ENCODE measurements around the gene NXPH4. TPM values are rescaled to one million over a fixed set of nuclear protein-coding genes. Genes with fewer than 3 reads are reported as not detected.

Gene NXPH4
- total RNA-seq, 1 experiment from 2014 or later: 20.0 TPM

DNA sequence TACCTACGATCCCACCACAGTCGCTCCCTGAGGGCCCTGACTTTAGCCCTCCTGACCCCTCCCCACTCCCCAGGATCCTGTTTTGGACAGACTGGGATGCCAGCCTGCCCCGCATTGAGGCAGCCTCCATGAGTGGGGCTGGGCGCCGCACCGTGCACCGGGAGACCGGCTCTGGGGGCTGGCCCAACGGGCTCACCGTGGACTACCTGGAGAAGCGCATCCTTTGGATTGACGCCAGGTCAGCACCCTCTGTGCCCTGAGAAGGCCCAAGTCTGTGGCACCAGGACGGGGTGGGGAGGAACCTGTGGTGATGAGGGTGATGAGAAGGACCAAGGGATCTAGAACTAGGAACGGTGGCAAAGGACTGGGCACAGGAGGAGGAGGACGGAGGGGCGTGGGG is 39.2 kb upstream of the NXPH4 start (continued):
- no peak for TF ChIP-seq JUND (IDR thresholded peaks at IDR 0.05)
- no peak for TF ChIP-seq EZH2phosphoT487 (IDR thresholded peaks at IDR 0.05; ENCODE audit: borderline replicate concordance)
- TF ChIP-seq, protein P1, sequence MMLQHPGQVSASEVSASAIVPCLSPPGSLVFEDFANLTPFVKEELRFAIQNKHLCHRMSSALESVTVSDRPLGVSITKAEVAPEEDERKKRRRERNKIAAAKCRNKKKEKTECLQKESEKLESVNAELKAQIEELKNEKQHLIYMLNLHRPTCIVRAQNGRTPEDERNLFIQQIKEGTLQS (IDR thresholded peaks at IDR 0.05): no peak
- no peak for TF ChIP-seq EGR1 (IDR thresholded peaks at IDR 0.05; ENCODE audit: low read depth)
- no peak for TF ChIP-seq CEBPB (IDR thresholded peaks at IDR 0.05; ENCODE audit: low read depth)
- TF ChIP-seq TCF7L2 (IDR thresholded peaks at IDR 0.05; ENCODE audit: borderline replicate concordance, extremely low read depth, insufficient read depth, insufficient read length): no peak

DNA sequence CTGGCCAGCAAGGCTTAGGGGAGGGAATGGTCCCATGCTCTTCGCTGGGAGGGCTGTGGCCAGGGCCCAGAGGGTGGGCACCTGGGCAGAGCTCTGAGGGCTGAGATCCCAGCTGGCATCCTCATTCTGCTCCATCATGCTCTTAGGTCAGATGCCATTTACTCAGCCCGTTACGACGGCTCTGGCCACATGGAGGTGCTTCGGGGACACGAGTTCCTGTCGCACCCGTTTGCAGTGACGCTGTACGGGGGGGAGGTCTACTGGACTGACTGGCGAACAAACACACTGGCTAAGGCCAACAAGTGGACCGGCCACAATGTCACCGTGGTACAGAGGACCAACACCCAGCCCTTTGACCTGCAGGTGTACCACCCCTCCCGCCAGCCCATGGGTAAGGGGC is 38.4 kb upstream of the NXPH4 start:
- no peak for ATAC-seq
- no peaks in the 10 kb centered on the region for H3K9me3 ChIP-seq (ENCODE audit: control insufficient read depth in 1 of 2, insufficient read depth in 1 of 2, low read depth in 1 of 2, low read length in 2 of 2)
- H3K79me2 ChIP-seq (ENCODE audit: insufficient read depth, low read length): no peaks in the 10 kb centered on the region
- CTCF ChIA-PET: no interaction called here
- no peak overlapping the region for H2AFZ ChIP-seq (ENCODE audit: low read depth, low read length, poor library complexity, severe bottlenecking)
- no peaks in the 10 kb centered on the region for H4K20me1 ChIP-seq (ENCODE audit: insufficient read depth)
- no peak overlapping the region for H3K27ac ChIP-seq (ENCODE audit: low read depth, low read length)
- no peak overlapping the region for H3K4me2 ChIP-seq (ENCODE audit: low read length)
- H3K36me3 ChIP-seq (ENCODE audit: control insufficient read depth in 1 of 2, insufficient read depth in 2 of 2, low read length in 2 of 2): no peaks in the 10 kb centered on the region; a peak in 1 of 4 replicates
- no TSS peak for BruUV-seq (replicated peaks)
- no peak for TF ChIP-seq ZFX (IDR thresholded peaks at IDR 0.05)
- no peak for TF ChIP-seq EZH2 (IDR thresholded peaks at IDR 0.05)
- TF ChIP-seq, protein P2, sequence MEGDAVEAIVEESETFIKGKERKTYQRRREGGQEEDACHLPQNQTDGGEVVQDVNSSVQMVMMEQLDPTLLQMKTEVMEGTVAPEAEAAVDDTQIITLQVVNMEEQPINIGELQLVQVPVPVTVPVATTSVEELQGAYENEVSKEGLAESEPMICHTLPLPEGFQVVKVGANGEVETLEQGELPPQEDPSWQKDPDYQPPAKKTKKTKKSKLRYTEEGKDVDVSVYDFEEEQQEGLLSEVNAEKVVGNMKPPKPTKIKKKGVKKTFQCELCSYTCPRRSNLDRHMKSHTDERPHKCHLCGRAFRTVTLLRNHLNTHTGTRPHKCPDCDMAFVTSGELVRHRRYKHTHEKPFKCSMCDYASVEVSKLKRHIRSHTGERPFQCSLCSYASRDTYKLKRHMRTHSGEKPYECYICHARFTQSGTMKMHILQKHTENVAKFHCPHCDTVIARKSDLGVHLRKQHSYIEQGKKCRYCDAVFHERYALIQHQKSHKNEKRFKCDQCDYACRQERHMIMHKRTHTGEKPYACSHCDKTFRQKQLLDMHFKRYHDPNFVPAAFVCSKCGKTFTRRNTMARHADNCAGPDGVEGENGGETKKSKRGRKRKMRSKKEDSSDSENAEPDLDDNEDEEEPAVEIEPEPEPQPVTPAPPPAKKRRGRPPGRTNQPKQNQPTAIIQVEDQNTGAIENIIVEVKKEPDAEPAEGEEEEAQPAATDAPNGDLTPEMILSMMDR (IDR thresholded peaks at IDR 0.05 in 2 of 3, conservative IDR thresholded peaks at IDR 0.05 in 1 of 3; ENCODE audit: borderline replicate concordance in 1 of 3, insufficient read depth in 1 of 3, low read depth in 2 of 3, low read length in 2 of 3): no peak
- no peak for TF ChIP-seq ZNF274 (IDR thresholded peaks at IDR 0.05; ENCODE audit: low read depth, low read length)
- no peak for TF ChIP-seq CEBPB (IDR thresholded peaks at IDR 0.05; ENCODE audit: low read depth)
- no peak for TF ChIP-seq SIN3A (IDR thresholded peaks at IDR 0.05; ENCODE audit: low read depth)
- TF ChIP-seq SP1 (IDR thresholded peaks at IDR 0.05; ENCODE audit: low read depth): no peak
- no peak for TF ChIP-seq FOSL1 (IDR thresholded peaks at IDR 0.05; ENCODE audit: low read depth)
- no peak for TF ChIP-seq POLR2A (IDR thresholded peaks at IDR 0.05; ENCODE audit: borderline replicate concordance, extremely low read depth, insufficient read depth, insufficient read length)
- TF ChIP-seq RAD21 (IDR thresholded peaks at IDR 0.05; ENCODE audit: low read depth): no peak
- TF ChIP-seq CBX3 (IDR thresholded peaks at IDR 0.05; ENCODE audit: low read depth): no peak
- no peak for TF ChIP-seq TCF7L2 (IDR thresholded peaks at IDR 0.05; ENCODE audit: borderline replicate concordance, extremely low read depth, insufficient read depth, insufficient read length)
- TF ChIP-seq ELF1 (IDR thresholded peaks at IDR 0.05; ENCODE audit: borderline replicate concordance, low read depth): no peak
- H3K27me3 ChIP-seq (ENCODE audit: insufficient read depth, low read length): no peaks in the 10 kb centered on the region
- DNase-seq (ENCODE audit: low read depth, low spot score): no peak
- H3K9me2 ChIP-seq (ENCODE audit: insufficient read depth): no peaks in the 10 kb centered on the region
- intact Hi-C loops (cut with micrococcal nuclease): no loop called here
- RAD21 ChIA-PET (ENCODE audit: low non-redundant PET in 1 of 2, low total read pairs in 2 of 2, uncharacterized antibody in 2 of 2, unreplicated experiment in 2 of 2): no interaction called here
- H3K4me3 ChIP-seq (replicated peaks in 1 of 2; ENCODE audit: low read depth in 1 of 2, low read length in 2 of 2): no peak overlapping the region
- POLR2A ChIA-PET: no interaction called here
- H3K9ac ChIP-seq (ENCODE audit: low read length): no peak overlapping the region
- peaks cover 18 to 33% of the 10 kb centered on the region in 2 experiments for H3K4me1 ChIP-seq (ENCODE audit: control insufficient read depth in 1 of 2, insufficient read depth in 2 of 2, low read length in 2 of 2)

All from HCT116 (cell line).